RWPE1 (cell line): ENCODE data around the gene RNF187.
A peak's percentile ranks its signal among the peaks of the same experiment; 100 is the strongest.
"Not testable (repeated sequence)": the region's sequence is repeated elsewhere in the genome, so short reads cannot be mapped to it uniquely, and the experiment has no call there.

Experiments used
- CTCF ChIA-PET: fragments of 350-600 bp; sonication (Branson Sonifier 250); formaldehyde crosslinking; extraction: SDS; loops from one replicate; lab custom pipeline; 2021; lab: Yijun Ruan, JAX
- POLR2A ChIA-PET: fragments of 400-600 bp; formaldehyde crosslinking; extraction: SDS; loops from one replicate; lab custom pipeline; 2020; ENCODE audit warnings: antibody characterized with exemption; ENCODE audit not compliant: low non-redundant PET; lab: Yijun Ruan, JAX
- DNase-seq: peaks from one replicate; pipeline ENCODE4 v3.0.0; 2012; ENCODE audit warnings: low spot score
- H3K27ac ChIP-seq: fragments of 450-650 bp; 2 replicates; pipeline ENCODE4 v1.5.1; 2017
- CTCF ChIP-seq: fragments of 450-650 bp; conservative IDR thresholded peaks from 2 replicates; pipeline ENCODE4 v1.5.1; 2017; ENCODE audit warnings: low read depth, mild to moderate bottlenecking

RNF187 gene

GRCh38 chr1:228464487-228464983, 22.6 kb upstream of the RNF187 start:
- CTCF ChIA-PET = interaction anchor here (0.7 kb wide), 2 partner anchors 23 to 352 kb away, joined by 3 to 4 read pairs; no protein-coding TSS in a partner anchor
- POLR2A ChIA-PET = interaction anchor here (0.6 kb wide), 1 partner anchor 670 kb away, joined by 3 read pairs; no protein-coding TSS in a partner anchor
- peak; percentile 88 for DNase-seq
- H3K27ac ChIP-seq = no peak overlapping the region
- no peak for TF ChIP-seq CTCF

GRCh38 chr1:228465141-228465540, 22.0 kb upstream of the RNF187 start:
- POLR2A ChIA-PET = interaction anchor here (0.6 kb wide), 1 partner anchor 671 kb away, joined by 3 read pairs; no protein-coding TSS in a partner anchor

GRCh38 chr1:228465571-228466146, 21.5 kb upstream of the RNF187 start:
- POLR2A ChIA-PET = no interaction called here

More at GRCh38 chr1:228465141-228465540, 22.0 kb upstream of the RNF187 start:
- no peak for TF ChIP-seq CTCF
- no peak overlapping the region for H3K27ac ChIP-seq
- CTCF ChIA-PET = interaction anchor here (0.7 kb wide), 1 partner anchor 353 kb away, joined by 3 read pairs; no protein-coding TSS in a partner anchor
- no peak for DNase-seq

GRCh38 chr1:228468188-228468587, 19.0 kb upstream of the RNF187 start:
- POLR2A ChIA-PET, DNase-seq, CTCF ChIA-PET, H3K27ac ChIP-seq: not testable (repeated sequence)

More at GRCh38 chr1:228465571-228466146, 21.5 kb upstream of the RNF187 start:
- DNase-seq = no peak
- no peak overlapping the region for H3K27ac ChIP-seq
- no peak for TF ChIP-seq CTCF
- CTCF ChIA-PET = no interaction called here

- ChIA-PET CTCF (no interaction called here), POLR2A (no interaction called here)
- no peak overlapping the region for H3K27ac ChIP-seq
- TF ChIP-seq CTCF = no peak
- DNase-seq = no peak
These were observed 17.6 kb upstream of the RNF187 start for GRCh38 chr1:228469413-228470162.

- no peak for DNase-seq
- CTCF ChIA-PET = interaction anchor here (0.8 kb wide), 1 partner anchor 62 kb away, joined by 3 read pairs; no protein-coding TSS in a partner anchor
- no peak for TF ChIP-seq CTCF
- POLR2A ChIA-PET = no interaction called here
- no peak overlapping the region for H3K27ac ChIP-seq
These were observed 15.9 kb upstream of the RNF187 start for GRCh38 chr1:228471154-228471761.
